ENCODE results near the gene RHBDD3.

Gene RHBDD3

GRCh38 chr22:29216873-29217666, 50.7 kb downstream of the RHBDD3 start:
- no peak for DNase-seq (ENCODE audit: low spot score)

GRCh38 chr22:29216011-29216872, 51.5 kb downstream of the RHBDD3 start:
- no peak for DNase-seq (ENCODE audit: low spot score)

- DNase-seq (ENCODE audit: low spot score) = no peak
Measured at GRCh38 chr22:29215012-29215860, 52.5 kb downstream of the RHBDD3 start.

- DNase-seq (ENCODE audit: low spot score) = no peak
Measured at GRCh38 chr22:29214232-29214631, 53.5 kb downstream of the RHBDD3 start.

GRCh38 chr22:29213493-29213892, 54.3 kb downstream of the RHBDD3 start:
- no peak for DNase-seq (ENCODE audit: low spot score)

GRCh38 chr22:29212743-29213142, 55.0 kb downstream of the RHBDD3 start:
- DNase-seq (ENCODE audit: low spot score) = no peak

- DNase-seq (ENCODE audit: low spot score) = no peak
Measured at GRCh38 chr22:29211466-29211865, 56.3 kb downstream of the RHBDD3 start.

GRCh38 chr22:29211066-29211465, 56.7 kb downstream of the RHBDD3 start:
- no peak for DNase-seq (ENCODE audit: low spot score)
